GM19193 (cell line): ENCODE data around the gene ECHDC3.

Experiments used
- POLR2A ChIP-seq: IDR thresholded peaks from 4 replicates; pipeline ENCODE4 v1.6.1; 2011; ENCODE audit not compliant: insufficient read depth, insufficient read length; ENCODE audit errors: extremely low read depth

ECHDC3 gene

GRCh38 chr10:11804336-11804735 lies 62.2 kb downstream of the ECHDC3 start:
- no peak for TF ChIP-seq POLR2A

GRCh38 chr10:11805792-11806191 lies 63.6 kb downstream of the ECHDC3 start:
- TF ChIP-seq POLR2A, result no peak

GRCh38 chr10:11806706-11807105 lies 64.5 kb downstream of the ECHDC3 start:
- TF ChIP-seq POLR2A, result no peak

- no peak for TF ChIP-seq POLR2A
These were observed 66.6 kb downstream of the ECHDC3 start for GRCh38 chr10:11808808-11809207.

- TF ChIP-seq POLR2A, result no peak
These were observed 68.2 kb downstream of the ECHDC3 start for GRCh38 chr10:11810313-11810766.

GRCh38 chr10:11810973-11811372 lies 68.8 kb downstream of the ECHDC3 start:
- no peak for TF ChIP-seq POLR2A

- TF ChIP-seq POLR2A, result no peak
These were observed 71.0 kb downstream of the ECHDC3 start for GRCh38 chr10:11813177-11813576.
